Measurements from ENCODE around the gene EPHA1.
"Not testable (repeated sequence)": the region's sequence is repeated elsewhere in the genome, so short reads cannot be mapped to it uniquely, and the experiment has no call there.

EPHA1 gene

GRCh38 chr7:143431109-143431508 is 22.5 kb upstream of the EPHA1 start:
- no peak for DNase-seq (ENCODE audit: low read depth in 3 of 3, low spot score in 1 of 3)

GRCh38 chr7:143429770-143430698 is 21.4 kb upstream of the EPHA1 start:
- DNase-seq (ENCODE audit: low read depth in 3 of 3, low spot score in 1 of 3), result no peak

GRCh38 chr7:143426479-143427142 is 18.0 kb upstream of the EPHA1 start:
- no peak for DNase-seq (ENCODE audit: low read depth in 3 of 3, low spot score in 1 of 3)

GRCh38 chr7:143424476-143424875 is 15.8 kb upstream of the EPHA1 start:
- DNase-seq (ENCODE audit: low read depth in 3 of 3, low spot score in 1 of 3), result not testable (repeated sequence)

GRCh38 chr7:143422033-143422432 is 13.4 kb upstream of the EPHA1 start:
- DNase-seq (ENCODE audit: low read depth in 3 of 3, low spot score in 1 of 3), result no peak

- DNase-seq (ENCODE audit: low read depth in 3 of 3, low spot score in 1 of 3), result not testable (repeated sequence)
Observed at GRCh38 chr7:143420624-143421023, 12.0 kb upstream of the EPHA1 start.

GRCh38 chr7:143419880-143420279 is 11.2 kb upstream of the EPHA1 start:
- no peak for DNase-seq (ENCODE audit: low read depth in 3 of 3, low spot score in 1 of 3)

GRCh38 chr7:143418681-143419458 is 10.2 kb upstream of the EPHA1 start:
- no peak for DNase-seq (ENCODE audit: low read depth in 3 of 3, low spot score in 1 of 3)

GRCh38 chr7:143417734-143418383 is 9.2 kb upstream of the EPHA1 start:
- DNase-seq (ENCODE audit: low read depth in 3 of 3, low spot score in 1 of 3), result no peak

- DNase-seq (ENCODE audit: low read depth in 3 of 3, low spot score in 1 of 3), result no peak
Observed at GRCh38 chr7:143416565-143417149, 8.0 kb upstream of the EPHA1 start.

- DNase-seq (ENCODE audit: low read depth in 3 of 3, low spot score in 1 of 3), result no peak
Observed at GRCh38 chr7:143415742-143416397, 7.2 kb upstream of the EPHA1 start.

GRCh38 chr7:143415209-143415608 is 6.6 kb upstream of the EPHA1 start:
- DNase-seq (ENCODE audit: low read depth in 3 of 3, low spot score in 1 of 3), result not testable (repeated sequence)

GRCh38 chr7:143413123-143413522 is 4.5 kb upstream of the EPHA1 start:
- no peak for DNase-seq (ENCODE audit: low read depth in 3 of 3, low spot score in 1 of 3)

GRCh38 chr7:143411976-143412708 is 3.5 kb upstream of the EPHA1 start:
- DNase-seq (ENCODE audit: low read depth in 3 of 3, low spot score in 1 of 3), result no peak

GRCh38 chr7:143410521-143411004 is 1.9 kb upstream of the EPHA1 start:
- DNase-seq (ENCODE audit: low read depth in 3 of 3, low spot score in 1 of 3), result no peak

- DNase-seq (ENCODE audit: low read depth in 3 of 3, low spot score in 1 of 3), result no peak
Observed at GRCh38 chr7:143408252-143408685, 387 bp downstream of the EPHA1 start.

- no peak for DNase-seq (ENCODE audit: low read depth in 3 of 3, low spot score in 1 of 3)
Observed at GRCh38 chr7:143407287-143408251, 1.1 kb downstream of the EPHA1 start.

- DNase-seq (ENCODE audit: low read depth in 3 of 3, low spot score in 1 of 3), result no peak
Observed at GRCh38 chr7:143406002-143406357, 2.7 kb downstream of the EPHA1 start.

All from stimulated activated CD4-positive, alpha-beta T cell treated with anti-CD3 and anti-CD28 coated beads, TNF-alpha, amount 100 ng/mL, for 1 hour (primary cell).